Measurements from ENCODE around the gene PHLDB1.
"Not testable (repeated sequence)": the region's sequence is repeated elsewhere in the genome, so short reads cannot be mapped to it uniquely, and the experiment has no call there.

Gene PHLDB1

DNA sequence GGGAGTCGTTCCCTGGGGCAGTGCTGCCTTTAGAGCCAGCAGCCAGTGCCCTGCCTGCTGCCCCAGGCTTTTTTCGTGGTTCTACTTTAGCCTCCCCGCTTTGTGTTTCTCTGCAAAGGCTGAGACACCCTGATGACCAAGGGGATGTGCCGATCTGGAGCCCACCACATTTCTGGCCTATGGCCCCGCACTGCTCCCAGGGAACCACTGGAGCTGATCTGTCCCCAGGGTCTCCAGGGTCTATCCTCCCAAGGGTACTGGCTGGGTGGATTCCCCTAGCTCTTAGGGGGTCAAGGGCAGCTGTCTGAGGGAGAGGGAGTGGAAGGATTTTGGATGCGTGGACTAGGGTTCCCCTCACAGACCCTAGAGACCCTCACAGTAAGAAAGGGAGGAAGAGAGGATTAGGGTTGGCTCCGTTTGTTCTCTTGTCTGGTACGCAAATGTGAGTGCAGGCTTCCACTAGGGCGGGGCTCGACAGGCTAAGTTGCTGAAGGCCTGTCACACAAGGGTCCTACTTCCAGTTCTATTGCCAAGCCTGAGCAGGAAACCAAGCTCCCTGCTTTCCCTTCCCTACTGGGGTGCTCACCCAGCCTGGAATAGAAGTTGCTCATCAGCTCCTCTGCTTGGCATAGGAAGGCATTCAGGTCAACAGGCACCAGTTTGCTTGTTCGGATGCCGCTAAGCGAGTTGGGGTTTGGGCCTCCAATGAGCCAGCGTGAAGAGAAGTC is 52.7 kb downstream of the PHLDB1 start:
- DNase-seq: no peak

DNA sequence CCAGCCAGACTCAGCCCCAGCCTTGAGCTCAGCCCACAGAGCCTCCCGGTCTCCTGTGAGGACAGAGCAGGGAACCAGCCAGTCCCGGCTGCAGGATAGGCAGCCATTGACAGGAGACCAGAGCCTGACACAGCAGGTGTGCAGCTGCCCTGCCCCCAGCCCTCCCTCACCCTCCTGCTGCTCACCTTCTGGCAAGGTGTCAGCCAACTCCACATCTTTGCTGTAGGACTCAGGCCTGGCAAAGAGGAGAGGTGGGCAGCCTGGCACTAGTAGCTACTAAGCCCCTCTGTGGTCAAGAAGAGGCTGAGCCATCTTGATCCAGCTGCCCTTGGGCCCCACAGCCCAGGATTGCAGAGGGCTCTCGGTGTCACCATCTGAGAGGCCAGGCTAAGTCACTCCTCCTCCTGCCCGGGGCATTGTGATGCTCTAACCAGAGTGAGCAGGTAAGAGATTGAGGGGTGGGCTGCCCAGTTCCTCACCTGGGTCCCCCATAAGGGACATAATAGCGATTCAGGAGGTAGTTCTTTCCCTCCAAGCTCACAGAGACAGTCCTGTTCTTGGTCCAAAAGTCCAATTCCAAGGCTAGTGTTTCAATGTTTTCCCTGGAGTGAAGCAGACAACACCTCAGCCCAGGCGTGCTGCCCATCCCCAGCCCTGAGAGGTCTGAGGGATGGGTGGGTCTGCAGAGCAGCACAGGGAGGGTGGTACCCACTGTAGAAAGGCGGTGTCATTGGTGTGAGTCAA is 53.4 kb downstream of the PHLDB1 start:
- peak; percentile 34 for DNase-seq

DNA sequence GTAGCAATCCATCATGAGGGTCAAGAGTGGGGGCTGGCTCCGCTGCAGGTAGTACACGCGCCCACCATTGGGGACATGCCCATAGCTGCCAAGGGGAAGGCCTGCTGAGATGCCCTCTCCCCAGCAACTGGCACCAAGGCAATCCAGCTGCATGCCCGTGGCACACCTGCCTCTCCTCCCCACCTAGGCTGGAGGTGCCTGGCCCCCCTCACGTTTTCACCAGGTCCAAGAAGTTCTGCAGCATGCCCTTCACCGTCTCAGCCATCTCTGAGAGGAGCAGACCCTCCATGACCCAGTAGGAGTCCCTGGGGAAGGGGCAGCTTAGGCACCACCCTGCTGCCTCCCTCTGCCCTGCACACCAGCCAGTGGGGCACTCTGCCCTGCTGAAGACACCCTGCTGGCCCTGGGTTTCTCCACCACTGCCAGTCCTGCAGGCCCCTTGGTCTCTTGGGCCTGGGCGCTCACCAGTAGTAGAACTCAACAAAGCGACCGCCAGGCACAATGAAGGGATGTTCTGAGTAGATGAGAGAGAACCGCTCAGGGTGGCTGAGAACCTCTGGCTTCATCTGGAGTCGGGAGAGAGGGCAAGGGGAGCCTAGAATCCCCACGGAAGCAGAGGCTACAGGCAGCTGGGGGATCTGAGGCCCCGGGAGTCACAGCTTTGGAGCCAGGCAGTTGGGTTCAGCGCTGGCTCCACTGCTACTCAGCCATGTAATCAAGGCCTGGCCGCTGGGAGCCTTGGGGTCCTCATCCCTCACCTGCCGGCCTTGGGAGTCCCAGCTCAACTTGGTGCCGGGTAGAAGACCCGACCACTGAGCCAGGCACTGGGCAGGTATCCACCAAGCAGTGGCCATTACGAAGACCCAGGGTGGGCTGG is 54.2 kb downstream of the PHLDB1 start:
- no peak for DNase-seq

DNA sequence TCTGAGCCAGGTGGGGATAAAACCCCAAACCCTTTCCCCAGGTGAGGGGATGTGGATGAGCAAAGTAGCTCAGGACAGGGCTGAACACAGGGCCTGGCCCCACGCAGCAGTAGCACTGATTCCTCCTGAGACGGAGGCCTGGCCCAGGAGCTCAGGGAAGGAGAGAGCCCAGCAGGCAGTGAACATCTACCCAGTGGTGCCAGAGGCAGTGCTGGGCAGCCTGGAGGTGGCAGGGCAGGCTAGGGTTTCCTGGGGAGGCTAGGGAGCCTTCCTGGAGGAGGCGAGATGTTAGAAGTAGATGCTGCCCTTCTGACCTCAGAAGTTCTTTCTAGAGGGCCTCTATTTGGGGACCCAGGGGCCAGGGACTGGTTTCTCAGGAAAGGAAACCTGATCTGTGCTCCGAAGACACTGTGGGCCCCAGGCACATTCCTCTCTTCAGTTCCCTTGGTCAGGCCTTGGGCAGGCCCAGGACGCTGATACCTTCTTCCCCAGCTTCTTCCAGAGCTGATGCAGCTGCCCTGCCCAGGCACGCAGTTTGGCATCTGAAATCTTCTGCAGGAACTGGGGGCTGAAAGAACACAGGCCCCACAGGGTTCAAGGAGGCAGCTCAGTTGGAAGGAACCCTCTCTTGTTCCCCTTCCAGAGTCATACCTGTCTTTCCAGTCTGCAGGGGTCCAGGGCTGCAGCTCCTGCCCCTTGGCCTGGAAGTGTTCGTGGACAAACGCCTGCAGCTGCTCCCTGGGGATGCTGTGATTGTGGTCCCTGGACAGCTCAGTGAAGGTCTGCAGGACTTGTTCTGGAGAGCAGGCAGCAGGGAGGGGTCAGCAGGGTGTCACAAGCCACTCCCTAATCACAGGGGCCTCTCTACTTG is 55.2 kb downstream of the PHLDB1 start:
- no peak for DNase-seq

DNA sequence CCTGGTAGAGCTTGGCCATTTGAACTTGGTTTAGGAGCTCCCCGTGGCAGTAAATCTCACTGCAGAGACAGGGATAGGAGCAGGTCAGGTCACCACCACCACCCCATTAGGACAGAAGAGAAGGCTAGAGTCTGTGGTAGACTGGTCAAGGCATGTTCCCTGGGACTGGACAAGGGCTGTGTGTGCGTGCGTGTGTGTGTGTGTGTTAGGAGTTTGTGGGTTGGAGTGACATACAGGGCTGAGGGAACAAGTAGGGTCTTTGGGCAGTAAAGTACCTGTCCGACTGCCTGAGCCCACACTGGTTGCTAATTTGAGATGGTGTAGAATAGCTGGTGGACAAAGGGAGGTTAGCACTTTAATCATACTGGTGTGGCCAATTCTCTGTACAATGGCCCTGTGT is 56.0 kb downstream of the PHLDB1 start:
- DNase-seq: no peak

DNA sequence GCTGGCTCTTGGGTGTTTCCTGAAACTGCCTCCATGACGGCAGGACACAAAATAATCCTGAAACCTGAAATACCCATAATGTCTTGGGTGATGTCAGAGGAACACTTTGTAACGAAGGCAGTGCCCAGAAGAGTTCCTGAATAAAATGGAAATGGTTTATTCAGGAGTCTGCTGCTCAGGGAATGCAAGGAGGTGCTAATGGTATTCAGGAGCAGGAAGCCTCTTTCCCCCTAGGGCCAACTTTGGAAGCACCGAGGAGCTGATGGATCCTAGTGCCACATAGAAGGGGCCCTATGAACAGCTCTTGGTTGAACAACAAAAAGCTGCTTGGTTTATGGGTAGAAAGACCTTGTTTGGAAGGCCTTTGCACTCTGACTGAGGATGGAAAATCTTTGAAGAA is 56.5 kb downstream of the PHLDB1 start:
- no peak for DNase-seq

DNA sequence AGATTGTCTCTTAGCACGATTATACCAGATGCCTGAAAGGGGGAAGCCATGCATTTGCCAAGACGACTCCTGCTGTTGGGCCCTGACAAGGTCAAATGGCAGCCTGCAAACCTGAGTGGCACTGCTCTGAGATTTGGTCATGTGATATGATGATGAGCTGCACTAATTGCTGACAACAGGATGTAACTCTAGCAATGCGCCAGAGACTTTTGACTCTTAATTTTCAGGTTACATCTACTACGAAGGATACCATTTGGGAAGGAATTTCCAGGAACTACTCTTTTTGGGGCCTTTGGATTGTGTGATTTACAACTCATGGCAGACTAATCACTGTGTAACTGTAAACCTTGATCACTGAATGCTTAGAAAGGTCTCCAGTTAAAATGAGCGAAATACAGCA is 59.0 kb downstream of the PHLDB1 start:
- DNase-seq: no peak

DNA sequence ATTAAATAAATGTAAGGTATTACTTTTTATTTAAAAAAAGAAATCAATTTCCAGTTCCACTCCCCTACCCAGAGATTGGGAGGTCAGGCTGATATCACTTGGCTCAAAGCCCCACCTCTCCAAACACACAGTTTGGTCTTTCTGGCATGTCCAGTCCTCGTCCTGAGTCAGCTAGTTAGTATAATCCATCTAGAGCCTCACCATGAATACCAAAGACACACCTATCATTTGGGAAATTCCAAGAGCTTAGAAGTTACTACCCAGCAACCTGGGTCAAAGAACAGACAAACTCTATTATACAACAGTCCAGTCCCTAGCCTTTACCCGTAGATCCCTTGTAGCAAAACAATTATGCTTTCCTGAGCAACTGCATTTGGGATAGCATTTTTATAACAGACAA is 62.6 kb downstream of the PHLDB1 start:
- DNase-seq: no peak

DNA sequence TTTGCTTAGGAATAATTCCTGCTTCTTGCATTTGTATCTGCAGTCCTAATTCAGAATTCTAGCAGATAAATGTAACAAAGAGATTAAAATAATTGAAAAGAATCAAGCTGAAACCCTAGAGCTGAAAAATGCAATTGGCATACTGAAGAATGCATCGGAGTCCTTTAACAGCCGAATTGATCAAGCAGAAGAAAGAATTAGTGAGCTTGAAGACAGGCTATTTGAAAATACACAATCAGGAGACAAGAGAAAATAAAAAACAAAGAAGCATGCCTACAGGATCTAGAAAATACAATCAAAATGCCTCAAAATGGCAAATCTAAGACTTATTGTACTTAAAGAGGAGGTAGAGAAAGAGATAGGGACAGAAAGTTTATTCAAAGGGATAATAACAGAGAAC is 63.8 kb downstream of the PHLDB1 start:
- no peak for DNase-seq

DNA sequence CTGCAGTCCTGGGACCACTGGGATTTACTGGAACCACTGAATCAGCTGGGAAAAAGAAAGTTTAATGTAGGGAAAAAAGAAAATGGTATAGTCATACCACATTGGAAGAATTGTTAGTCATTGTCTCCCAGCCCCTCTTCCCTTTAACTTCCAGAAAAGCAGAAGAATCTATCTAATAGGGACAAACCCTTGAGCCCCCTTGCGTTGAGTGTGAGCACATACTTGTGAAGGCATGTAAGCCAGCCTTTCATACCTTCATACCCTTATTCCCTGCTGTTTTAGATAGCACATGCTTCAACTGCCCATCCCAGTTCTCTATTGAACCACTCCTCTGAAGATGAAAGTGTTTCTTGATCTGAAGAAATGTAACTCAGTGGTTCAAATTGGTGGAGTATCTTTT is 65.4 kb downstream of the PHLDB1 start:
- no peak for DNase-seq

DNA sequence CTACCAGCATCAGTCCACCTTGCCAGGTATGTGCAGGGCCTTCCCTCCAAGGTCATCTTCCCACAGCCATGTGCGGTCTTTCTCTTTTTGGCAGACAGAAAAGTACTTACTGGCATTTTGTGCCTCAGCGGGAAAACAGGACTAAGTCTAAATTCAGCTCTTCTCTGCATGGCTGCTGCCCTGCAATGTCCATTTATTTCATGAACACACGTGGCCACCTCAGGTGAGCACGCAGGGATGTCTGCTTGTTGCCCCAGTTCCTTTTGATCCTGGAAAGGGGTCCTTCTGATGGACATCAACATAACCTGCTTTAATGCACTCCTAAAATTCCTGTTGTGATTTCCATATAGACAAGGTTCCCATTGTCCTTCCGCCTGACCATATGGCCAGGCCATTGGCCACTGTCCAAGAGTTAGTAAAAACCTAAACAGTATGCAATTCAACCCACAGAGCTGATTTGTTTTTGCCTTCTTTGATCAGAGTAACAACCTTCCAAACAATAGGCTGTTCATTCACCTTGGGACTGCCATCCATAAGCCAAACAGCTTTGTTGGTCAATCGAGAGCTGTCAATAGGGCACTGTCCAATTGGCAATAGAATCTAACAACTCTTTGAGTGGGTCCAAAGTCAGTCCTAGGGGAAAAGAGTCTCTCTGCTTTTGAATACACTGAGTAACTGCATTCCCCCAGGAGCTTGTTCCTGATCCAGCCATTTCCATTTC is 66.1 kb downstream of the PHLDB1 start:
- DNase-seq: no peak

DNA sequence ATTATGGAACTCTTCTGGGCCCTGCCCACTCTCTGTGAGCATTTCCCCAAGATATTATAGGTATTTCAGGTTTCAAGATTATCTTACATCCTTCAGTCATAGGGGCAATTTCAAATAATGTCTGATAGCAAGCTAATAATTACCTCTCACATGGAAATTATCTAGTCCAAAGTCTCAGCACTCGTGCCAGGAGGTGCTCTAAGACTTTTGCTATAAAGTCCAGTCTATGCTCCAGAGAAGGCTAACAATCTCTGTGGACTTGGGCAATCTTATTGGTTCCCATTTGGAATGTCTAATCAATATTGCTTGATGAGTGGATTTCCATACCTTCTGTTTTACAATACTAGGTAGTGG is 66.6 kb downstream of the PHLDB1 start:
- DNase-seq: no peak

DNA sequence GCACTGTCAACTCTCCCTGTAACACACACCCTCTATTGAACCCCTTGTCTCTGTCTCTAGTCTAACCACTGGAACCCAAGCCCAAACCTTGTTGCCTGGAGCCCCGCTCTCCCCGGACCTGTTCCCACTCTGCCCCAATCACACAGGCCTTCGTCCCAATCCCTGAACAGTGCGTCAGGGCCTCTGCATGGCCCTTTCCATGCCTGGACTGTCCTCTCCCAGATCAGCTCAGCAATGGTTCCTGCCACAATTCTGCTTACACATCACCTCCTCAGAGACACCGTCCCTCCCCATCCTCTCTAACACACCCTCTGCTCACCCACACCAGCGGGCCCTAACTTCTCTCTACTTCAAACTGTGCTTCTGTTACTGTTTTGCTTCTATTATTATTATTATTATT is 70.6 kb downstream of the PHLDB1 start:
- DNase-seq: no peak

DNA sequence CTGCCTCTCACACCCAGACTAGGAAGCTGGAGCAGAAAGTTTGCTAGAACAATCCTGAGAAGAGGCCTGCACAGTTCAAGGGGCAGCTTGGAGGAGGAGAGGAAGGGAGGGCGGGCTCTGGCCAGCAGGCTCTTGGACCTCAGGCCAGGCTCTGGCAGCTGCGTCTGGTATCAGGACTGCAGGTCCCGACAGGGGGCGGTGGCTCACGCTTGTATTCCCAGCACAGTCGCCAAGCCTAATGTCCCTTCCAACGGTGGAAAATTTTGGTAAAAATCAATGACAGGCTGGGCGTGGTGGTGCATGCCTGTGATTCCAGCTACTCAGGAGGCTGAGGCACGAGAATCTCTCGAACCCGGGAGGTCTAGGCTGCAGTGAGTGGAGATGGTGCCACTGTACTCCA is 71.5 kb downstream of the PHLDB1 start:
- peak; percentile 45 for DNase-seq

DNA sequence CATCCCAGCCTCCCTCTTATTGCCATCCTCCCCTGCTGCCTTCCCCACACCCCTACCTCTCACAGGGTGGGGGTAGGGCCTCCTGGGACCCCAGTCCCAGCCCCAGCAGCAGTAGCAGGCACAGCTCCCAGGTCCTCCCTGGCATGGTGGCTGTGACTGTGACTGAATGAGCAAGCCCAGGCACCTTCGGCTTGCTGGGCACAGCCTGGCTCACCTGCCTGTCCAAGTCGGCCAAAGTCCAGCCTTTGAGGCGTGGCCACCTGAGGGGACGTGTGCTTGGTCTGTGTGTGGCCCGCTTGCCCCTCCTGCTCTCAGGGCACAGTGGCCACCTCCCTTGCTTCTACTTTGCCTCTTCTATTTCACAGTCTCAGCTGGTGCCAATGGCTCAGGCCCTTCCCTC is 72.1 kb downstream of the PHLDB1 start, which contains the start of gene TREH:
TREH (minus strand) TSS at position 168 of the 400 bp plus-strand sequence; CDS start at position 145, 23 bp downstream.
- DNase-seq: peak; percentile 42

DNA sequence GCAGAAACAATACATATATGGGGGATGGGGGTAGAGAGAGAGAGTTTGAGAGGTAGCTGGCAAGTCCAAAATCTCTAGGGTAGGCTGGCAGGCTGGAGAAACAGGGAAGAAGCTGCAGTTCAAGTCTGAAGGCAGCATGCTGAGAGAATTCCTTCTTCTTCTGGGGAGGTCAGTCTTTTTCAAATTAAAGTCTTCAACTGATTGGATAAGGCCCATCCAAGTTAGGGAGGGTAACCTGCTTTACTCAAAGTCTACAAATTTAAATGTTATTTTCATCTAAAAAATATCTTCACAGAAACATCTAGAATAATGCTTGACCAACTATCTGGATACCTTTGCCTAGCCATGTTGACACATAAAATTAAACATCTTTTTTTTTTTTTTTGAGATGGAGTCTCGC is 75.0 kb downstream of the PHLDB1 start:
- no peak for DNase-seq

DNA sequence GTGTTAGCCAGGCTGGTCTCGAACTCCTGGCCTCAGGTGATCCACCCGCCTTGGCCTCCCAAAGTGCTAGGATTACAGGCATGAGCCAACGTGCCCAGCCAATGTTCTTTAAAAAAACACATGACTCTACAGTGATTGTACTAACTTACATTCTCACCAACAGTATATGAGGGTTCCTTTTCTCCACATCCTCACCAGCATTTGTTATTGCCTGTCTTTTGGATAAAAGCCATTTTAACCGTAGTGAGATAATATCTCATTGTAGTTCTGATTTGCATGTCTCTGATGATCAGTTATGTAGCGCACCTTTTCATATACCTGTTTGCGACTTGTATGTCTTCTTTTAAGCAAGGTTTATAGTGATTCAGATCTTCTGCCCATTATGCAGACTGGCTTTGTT is 75.5 kb downstream of the PHLDB1 start:
- not testable (repeated sequence) for DNase-seq

DNA sequence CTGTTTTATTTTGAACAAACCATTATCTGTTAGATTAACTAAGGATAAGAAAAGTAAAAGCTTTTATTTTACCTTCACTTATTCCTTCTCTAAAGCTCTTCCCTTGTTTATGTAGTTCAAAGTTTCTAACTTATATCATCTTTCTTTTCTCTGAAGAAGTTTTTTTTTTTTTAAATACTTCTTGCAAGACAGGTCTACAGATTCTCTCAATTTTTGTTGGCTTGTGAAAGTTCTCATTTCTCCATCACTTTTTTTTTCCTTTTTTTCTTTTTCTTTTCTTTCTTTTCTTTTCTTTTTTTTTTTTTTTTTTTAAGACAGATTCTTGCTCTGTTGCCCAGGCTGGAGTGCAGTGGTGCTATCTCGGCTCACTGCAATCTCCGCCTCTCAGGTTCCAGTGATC is 76.8 kb downstream of the PHLDB1 start:
- DNase-seq: no peak

DNA sequence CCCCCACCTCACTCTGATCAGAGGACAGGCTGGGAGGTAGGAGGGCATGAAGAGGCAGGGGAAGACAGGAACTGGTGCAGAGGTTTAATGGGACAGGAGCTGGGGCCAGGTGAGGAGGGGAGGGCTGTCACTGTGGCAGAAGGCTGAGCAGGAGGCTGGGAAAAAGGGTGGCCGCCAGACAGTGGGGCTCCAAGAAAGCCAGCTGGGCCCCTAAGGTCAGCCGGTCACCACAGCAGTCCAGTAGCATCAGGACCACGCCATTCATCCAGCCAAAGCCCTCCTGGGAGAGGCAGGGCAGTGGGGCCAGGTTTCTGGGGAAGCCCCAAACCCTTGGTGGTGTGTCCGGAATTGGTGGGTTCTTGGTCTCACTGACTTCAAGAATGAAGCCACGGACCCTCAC is 80.5 kb downstream of the PHLDB1 start:
- DNase-seq: no peak

DNA sequence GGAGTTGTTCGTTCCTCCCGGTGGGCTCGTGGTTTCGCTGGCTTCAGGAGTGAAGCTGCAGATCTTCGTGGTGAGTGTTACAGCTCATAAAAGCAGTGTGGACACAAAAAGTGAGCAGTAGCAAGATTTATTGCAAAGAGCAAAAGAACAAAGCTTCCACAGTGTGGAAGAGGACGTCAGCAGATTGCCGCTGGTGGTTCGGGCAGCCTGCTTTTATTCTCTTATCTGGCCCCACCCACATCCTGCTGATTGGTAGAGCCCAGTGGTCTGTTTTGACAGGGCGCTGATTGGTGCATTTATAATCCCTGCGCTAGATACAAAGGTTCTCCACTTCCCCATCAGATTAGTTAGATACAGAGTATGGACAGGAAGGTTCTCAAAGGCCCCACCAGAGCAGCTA is 80.9 kb downstream of the PHLDB1 start:
- DNase-seq: not testable (repeated sequence)

DNA sequence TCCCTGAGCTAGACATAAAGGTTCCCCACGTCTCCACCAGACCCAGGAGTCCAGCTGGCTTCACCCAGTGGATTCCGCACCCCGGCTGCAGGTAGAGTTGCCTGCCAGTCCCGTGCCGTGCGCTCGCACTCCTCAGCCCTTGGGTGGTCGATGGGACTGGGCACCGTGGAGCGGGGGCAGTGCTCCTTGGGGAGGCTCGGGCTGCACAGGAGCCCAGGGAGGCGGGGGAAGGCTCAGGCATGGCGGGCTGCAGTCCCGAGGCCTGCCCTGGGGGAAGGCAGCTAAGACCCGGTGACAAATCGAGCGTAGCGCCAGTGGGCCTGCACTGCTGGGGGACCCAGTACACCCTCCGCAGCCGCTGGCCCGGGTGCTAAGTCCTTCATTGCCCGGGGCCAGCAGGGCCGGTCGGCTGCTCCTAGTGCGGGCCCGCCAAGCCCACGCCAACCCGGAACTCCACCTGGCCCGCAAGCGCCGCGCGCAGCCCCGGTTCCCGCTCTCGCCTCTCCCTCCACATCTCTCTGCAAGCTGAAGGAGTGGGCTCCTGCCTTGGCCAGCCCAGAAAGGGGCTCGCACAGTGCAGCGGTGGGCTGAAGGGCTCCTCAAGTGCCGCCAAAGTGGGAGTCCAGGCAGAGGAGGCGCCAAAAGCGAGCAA is 81.6 kb downstream of the PHLDB1 start:
- DNase-seq: no peak

DNA sequence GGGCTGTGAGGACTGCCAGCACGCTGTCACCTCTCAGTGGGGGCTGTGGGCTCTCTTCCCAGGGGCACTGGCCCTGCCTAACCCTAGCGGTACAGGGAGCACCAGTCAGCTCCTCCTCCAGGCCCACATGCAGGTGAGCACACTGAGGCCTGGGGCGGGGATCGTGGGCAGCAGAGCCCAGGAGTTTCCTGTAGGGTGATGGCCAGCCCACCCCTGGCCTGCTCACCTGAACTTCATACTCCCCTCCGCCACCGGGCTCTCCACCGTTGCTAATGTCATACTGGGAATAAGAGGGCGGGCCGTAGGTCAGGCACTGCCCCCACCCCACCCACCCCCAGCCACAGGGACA is 82.1 kb downstream of the PHLDB1 start:
- DNase-seq: no peak
